Adipose tissue (tissue), 3 donors: ENCODE data around the gene NBEA. TPM values are rescaled to one million over a fixed set of nuclear protein-coding genes. Genes with fewer than 3 reads are reported as not detected.

ENCODE experiments used
- H3K27ac ChIP-seq: one replicate; pipeline ENCODE4 v1.5.1; 2013; ENCODE audit warnings: low read depth, low read length
- WGBS, 3 donors: extraction: QIAGEN DNeasy Blood & Tissue Kit; methylation state at CpG; one replicate each; pipeline ENCODE4 v1.1.7; 2013; 5-methylcytosine and 5-hydroxymethylcytosine counted together
- polyA plus RNA-seq, 3 donors: library from polyadenylated mRNA; stranded (reverse); fragments of 200-250 nt; gene quantifications; one replicate each; pipeline ENCODE4 v1.2.3, GENCODE V29; 2013
- donor health status: healthy with polysubstance abuse.
- donor health status: Bipolar disorder and iron deficiency.
- donor health status: healthy.

Gene NBEA
- polyA plus RNA-seq, 3 donors, result 1.4 to 2.2 (median 2.0) TPM

DNA sequence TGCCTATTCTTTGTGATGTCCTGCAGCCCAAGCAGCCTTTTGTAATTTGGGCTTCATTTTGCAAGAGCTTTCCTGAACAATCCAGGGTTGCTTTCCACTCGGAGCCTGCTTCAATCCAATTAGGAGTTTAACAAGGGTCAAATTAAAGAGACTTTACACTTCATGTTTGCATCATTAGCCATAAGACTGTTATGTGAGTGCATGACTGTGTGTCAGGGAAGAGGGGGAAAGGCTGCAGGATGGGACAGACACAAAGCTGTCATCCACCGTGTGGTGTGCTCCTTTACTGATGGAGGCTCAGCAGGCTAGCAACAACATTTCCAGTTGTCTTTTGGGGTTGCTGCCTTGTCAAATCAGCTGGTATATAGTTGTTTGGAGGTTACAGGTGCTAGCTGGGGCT is 558.1 kb downstream of the NBEA start:
- H3K27ac ChIP-seq, result no peak overlapping the region
- 82 to 87% (median 84%) methylated on average over 2 of the region's 2 CpGs for WGBS, 3 donors

DNA sequence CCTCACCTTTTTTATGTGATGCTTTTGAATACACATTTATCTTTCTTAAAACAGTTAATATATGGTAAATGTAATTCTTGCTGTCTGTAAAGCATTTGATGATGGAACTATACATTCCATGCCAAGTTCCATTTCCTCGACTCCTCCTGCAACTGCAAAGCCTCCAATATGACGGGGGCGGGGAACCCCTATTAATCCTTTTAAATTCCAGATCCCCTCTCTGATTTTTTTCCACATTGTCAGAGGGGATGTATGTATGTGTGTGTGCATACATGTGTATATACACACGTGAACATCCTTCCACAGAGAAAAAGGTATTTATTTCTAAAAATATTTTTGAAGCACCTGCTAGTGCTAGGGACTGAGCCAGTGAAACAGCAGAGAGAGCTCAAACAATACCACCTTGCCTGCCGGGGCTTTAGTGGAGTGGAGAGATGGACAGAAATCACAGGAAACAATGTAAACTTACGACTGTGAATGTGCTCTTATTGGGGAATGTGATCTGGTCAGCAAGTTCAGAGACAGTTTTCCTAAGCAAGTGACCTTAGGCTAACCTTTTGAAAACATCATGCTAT is 559.7 kb downstream of the NBEA start:
- H3K27ac ChIP-seq, result no peak overlapping the region
- WGBS, 3 donors, result 68 to 72% (median 72%) methylated on average over 6 of the region's 6 CpGs

DNA sequence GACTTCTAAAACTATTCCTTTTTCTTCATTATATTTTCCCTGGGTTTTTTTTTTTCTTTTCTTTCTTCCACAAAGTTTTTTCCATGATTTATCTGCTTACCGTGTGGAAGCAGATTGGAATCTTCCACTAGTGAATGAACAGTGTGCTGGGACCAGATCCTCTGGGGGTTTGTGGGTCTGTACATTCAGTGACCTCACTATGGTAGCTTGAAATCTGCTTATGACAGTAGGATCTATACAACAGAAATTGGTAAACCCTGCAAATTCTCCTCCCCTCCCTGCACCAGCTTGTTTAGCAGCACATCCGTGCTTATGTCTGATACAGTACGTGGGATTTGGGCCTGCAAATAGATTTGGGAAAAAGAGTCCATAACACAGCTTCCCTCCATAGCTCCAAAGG is 560.4 kb downstream of the NBEA start:
- no peak overlapping the region for H3K27ac ChIP-seq
- 58 to 71% (median 67%) methylated on average over 3 of the region's 3 CpGs for WGBS, 3 donors

DNA sequence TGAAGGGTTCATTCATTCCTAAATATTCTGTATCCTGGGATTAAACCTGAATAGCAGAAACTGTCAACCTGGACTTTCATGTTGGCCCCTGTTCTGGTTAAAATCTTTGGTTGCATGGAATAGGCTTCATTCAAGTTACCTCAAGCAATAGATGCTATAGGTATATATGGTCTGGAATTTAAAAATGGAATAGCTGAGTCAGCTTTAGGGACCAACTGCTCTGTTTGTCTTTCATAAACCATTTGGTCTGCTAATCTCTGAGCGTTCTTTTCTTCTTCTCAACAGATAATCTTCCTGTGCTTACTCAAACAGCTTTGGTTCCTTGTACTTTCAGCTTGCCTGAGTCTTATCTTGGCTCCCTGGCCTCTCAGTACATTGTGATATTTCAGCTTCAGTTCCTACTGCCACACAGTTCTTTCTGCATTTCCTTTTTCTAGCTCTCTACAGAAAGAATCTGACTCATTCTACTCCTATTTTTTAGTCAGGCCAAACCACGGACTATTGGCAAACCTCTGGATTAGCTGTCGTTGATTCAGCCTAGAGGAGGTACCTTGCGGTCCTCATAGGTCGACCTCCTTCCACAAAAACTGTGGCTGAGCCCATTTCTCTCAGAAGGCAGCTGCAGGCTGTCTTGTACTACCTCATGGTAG is 570.3 kb downstream of the NBEA start:
- 36 to 59% (median 39%) methylated on average over 5 of the region's 5 CpGs for WGBS, 3 donors
- H3K27ac ChIP-seq, result no peak overlapping the region

DNA sequence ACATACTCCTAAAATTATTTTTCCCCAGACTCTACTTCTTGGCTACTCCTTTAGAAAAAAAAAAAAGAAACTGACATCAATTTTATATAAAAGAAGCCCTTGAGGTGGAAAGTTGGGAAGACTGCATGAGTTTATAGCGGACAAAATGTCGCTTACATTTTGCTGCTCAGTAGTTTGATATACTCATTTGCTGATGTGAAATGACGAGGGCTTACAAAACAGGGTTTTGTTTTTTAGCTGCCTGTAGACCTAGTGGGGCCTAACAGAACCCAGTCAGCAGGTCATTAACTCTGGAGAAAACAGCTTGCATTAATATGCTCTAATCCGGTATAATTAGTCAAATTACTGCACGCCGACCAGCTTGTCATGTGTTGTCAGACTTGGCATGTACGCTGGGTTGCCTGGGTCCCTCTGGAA is 572.0 kb downstream of the NBEA start:
- H3K27ac ChIP-seq, result no peak overlapping the region
- WGBS, 3 donors, result 89 to 91% (median 90%) methylated on average over 7 of the region's 7 CpGs

DNA sequence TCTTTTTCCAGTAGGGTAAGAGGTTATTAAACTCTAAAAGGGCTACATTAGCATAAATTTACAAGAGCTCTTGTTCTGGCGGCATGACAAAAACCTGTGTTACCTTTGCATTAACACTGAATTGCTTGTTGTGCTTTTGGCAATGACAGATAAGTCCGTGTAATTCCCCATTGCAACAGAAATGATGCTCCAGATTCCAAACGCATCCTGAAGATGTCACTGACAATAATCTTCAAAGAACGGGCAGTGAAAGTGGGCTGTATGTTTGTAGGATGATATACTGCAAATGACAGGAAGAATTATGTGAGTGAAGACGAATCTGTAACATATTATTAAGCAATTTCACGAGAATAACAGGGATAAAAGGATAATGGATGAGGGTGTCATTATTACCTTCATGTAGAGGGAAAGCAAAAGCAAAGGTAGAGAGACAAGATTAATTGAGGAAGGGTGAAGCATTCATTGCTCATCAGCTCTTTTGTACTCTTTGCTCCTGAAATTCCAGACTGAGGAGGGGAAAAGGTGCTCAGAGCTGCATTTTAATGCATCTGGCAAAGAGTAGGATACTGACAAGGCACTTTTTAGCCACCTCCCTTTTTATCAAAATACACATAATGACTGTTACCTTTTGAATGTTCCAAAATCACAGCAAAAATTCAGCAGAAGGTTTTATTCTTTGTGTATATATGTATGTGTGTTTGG is 572.9 kb downstream of the NBEA start:
- WGBS, 3 donors, result 77 to 82% (median 82%) methylated on average over 6 of the region's 6 CpGs
- H3K27ac ChIP-seq, result no peak overlapping the region

DNA sequence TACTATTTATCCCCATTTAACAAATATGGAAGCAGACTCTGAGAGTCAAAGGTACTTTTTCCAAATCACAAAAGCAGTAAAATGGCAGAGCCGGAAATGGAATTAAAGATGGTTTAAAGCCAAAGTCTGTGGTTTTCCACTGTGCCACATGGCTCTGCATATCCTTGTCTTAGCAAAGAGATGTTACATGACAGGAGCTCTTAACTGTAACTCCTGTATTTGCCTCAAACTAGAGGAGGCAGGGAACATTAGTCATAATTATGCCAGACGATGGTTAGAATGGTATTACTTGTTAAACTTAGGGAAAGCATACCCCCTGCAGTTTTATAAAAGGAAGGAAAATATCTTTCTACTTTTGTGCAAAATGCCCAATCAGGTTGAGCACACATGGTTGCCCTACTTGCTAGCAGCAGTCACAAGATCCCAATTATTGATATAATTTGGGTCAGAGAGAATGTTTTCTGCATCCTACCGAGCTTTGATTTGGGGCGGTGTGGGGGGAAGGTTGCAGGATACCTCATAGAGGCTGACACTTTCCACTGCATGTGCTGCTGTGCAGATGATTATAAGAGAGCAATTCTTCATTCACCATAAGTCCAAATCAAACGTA is 576.4 kb downstream of the NBEA start:
- 88 to 93% (median 91%) methylated on average over 5 of the region's 5 CpGs for WGBS, 3 donors
- no peak overlapping the region for H3K27ac ChIP-seq

DNA sequence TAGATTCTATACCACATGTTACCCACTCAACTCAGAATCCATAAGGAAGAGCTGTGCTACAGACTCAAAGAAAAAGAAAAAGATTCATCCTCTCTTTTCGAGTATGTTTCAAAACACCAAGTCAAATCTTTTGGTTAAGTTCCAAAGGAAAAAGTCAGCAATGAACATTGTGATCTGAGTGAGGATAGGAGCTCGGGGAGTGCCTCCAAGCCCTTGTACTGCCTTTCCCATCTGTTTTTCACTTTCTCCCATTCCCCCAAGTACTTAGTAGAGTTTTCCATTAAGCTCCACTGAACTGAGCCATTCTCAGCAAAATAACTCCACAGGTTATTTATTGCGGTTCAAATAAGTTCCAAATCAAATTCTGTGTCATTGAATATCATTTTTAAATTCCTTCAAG is 582.1 kb downstream of the NBEA start:
- H3K27ac ChIP-seq, result no peak overlapping the region
- WGBS, 3 donors, result 62 to 90% (median 77%) methylated on average over 3 of the region's 3 CpGs

DNA sequence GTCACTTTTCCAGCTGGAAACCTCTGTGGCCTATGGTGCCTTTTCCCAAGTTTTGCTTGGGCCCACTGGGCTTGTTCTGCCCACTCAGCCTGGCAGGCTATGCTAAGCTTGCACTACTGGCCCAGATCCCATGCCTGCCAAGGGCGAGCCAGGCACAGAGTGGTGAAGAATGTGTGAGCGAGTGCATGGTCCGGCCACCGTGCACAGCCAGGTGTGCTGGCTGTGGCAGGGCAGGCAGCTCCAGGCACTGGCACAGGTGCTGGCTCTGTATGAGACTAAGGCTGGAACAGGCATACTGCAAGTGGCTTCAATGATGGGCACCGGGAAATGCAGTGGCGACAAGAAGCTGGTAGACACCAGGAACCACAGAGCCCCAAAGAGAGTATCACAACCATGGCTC is 584.5 kb downstream of the NBEA start:
- no peak overlapping the region for H3K27ac ChIP-seq
- 95 to 98% (median 96%) methylated on average over 6 of the region's 6 CpGs for WGBS, 3 donors

DNA sequence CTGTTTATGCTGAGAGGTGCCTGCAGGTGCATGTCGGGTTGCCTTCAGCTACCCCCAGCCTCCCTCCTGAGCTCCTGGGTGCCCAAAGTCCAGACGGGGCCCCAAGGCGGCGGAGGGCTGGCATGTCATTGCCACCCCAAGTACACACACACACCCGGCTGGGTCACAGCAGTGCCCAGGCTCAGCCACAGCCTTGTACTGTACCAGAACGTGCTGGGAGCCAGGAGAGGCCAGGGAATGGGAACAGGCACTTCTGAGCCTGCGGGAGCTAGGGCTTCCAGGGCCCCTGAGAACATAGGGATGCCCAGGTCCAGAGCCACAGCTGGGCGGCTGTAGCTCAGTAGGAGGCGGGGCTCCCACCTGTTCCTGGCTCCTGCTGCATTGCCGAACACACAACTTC is 585.4 kb downstream of the NBEA start:
- no peak overlapping the region for H3K27ac ChIP-seq
- WGBS, 3 donors, result 96 to 97% (median 97%) methylated on average over 10 of the region's 10 CpGs

DNA sequence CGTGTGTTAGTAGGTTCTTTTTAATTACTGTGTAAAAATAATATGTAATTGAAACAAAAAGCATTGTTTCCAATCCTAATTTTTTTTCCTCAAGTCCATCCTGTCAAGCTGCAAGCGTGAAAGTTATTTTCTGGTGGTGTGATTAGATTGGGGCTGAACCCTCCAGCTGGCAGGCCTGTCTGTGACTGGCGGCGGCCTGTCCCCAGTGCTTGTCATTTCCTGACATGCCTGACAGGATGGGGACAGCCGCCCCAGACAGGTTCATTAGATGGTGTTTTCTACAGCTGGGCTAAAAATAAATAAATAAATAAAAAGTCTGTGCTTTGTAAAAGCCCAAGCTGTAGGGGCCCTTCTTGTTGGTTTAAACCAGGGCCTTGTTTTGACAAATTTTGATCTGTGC is 588.1 kb downstream of the NBEA start:
- no peak overlapping the region for H3K27ac ChIP-seq
- 74 to 93% (median 76%) methylated on average over 5 of the region's 5 CpGs for WGBS, 3 donors

DNA sequence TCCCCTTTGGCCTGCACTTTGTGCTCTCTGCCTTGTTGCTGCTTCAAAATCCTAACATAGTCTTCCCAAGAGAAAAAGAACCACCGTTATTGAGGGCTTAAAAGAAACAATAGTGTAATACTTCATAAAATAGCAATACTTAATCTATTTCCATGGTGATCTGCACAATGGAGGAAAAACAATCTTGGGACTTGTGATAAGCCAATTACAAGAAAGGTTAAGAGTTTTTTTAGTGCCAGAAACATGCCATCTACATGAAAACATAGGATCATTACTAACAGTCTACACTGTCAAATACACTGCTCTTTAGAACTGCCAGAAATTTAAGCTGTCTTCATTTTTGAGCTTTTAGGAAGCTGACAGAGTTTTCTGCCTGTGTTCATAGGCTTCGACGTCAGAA is 588.5 kb downstream of the NBEA start:
- WGBS, 3 donors, result 77 to 82% (median 80%) methylated on average over 3 of the region's 3 CpGs

DNA sequence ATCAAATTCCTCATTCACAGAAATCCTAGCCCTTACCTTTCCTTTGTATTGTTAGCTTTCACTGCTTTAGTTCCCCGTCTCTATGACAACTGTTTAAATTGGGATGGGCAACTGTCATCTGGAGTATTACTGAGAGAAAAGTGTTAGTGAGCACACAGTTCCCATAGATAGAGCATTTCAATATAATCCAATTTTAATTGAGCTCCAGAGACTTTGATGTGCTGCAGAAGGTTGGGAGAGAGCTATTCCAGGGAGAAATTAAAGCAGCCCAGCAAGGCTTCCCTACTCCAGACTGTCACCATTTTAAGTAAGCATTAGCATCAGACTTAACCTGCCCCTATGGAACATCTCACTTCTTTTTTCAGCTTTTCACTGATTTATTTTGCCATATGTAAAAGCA is 589.5 kb downstream of the NBEA start:
- no peak overlapping the region for H3K27ac ChIP-seq
- WGBS, 3 donors, result 91 to 93% (median 92%) methylated on average over 1 of the region's 1 CpG

More for the DNA sequence above, 588.5 kb downstream of the NBEA start:
- no peak overlapping the region for H3K27ac ChIP-seq

DNA sequence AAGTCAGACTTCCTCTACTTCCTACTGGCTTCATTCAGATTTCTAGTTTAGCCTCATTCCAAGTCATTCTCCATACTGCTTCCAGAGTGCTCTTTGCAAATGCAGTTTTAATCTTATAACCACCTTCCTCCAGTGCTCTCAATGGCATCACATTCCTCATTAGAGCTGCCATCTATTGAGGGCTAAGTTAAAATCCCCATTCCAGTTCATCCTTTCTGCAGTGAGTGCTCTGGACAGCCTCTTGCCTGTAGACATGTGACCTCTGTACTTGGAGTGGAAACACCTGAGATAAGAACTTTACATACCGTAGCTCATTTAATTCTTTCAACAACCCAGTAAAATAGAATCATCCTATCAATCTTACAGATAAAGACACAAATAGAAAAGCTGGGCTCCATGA is 592.3 kb downstream of the NBEA start:
- 50 to 84% (median 79%) methylated on average over 1 of the region's 1 CpG for WGBS, 3 donors
- H3K27ac ChIP-seq, result no peak overlapping the region

DNA sequence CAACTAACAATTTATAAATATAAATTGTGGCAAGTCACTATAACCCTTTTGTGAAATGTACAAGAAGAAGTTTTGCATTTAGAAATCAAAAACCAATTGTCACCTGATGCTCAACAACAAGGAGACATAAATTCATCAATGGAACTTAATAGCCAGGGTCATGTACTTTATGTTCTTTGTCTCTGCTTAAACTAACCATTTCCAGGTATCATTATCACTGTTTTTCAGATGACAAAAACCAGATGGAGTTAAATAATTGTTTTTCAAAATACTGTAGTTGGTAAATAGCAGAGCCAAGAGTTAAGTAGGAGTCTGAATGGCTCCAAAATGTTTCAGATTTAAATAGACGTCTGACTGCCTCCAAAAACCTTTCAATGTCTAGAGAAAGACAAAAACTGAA is 606.7 kb downstream of the NBEA start:
- WGBS, 3 donors, result 75 to 88% (median 79%) methylated on average over 1 of the region's 1 CpG
- no peak overlapping the region for H3K27ac ChIP-seq

DNA sequence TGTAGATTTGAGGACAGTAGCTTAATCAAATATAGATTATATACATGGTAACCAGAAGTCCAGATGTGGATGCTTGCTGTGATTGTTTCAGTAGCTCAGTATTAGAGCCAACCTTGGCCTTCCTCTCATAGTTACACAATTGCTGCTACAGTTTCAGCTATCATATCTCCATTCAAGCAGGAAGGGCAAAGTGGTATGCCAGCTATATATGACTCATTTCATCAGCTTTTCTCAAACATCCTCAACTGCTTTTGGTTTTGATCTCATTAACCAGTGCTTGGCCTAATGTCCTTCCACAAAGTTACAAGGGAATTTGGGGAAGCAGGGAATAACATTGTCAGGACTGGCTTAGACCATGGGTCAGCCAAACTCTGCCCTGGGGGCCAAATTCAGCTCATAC is 607.4 kb downstream of the NBEA start:
- no peak overlapping the region for H3K27ac ChIP-seq

DNA sequence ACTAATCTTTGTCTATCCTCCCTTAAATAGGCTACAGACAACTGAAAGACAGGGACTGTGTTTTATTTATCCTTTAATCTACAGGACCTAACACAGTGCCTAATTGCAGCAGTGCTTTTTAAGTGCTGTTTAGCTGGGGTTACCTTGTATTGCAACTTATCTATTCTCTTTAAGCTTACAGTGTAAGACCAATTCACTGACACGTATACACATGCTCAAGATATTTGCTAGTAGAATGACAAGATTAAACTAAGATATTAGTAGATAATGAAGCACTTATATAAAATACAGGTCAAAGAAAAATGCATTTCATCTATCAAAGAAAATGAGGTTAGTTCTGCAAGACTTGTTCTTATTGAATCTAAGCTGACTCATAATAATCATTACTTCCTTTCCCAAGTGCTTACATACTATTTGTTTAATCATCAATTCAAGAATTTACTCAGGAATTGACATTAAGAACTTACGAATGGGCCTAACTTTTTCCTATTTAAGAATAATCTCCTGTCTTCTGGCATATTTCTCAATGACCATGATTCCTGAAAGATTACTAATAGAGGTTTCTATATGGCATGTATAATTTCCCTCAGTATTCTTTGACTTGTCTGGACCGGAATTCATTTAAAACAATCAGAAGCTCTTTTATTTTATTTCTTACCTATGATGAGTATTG is 610.2 kb downstream of the NBEA start:
- H3K27ac ChIP-seq, result no peak overlapping the region
- 73 to 79% (median 75%) methylated on average over 3 of the region's 3 CpGs for WGBS, 3 donors

DNA sequence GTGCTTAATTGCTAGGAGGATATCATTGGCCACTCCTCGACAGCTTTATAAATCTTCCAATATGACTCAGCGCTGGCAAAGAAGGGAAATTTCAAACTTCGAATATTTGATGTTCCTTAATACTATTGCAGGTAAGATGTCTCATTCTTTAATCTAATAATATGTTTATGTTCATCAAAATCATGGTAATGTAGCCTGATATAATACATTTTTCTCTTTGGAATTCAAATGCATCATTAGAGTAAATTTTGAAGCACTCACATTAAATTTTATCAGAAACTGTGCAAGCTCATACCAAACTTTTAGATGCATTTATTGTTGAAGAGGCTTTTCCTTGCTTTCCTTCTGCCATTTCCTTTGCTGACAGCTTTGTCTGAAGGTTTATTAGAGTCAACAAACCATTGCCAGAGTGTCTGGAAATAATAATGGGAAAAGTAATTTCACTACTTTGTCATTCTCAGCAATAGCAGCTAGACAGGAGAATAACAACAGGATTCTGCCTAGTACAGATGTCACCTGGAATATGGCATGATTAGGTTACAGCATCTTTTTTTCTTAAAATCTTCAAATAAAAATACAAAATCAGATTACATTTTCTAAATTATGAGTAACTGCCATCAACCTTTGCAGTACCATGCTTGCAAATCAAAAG is 613.0 kb downstream of the NBEA start:
- WGBS, 3 donors, result 71 to 87% (median 78%) methylated on average over 3 of the region's 3 CpGs
- H3K27ac ChIP-seq, result no peak overlapping the region

DNA sequence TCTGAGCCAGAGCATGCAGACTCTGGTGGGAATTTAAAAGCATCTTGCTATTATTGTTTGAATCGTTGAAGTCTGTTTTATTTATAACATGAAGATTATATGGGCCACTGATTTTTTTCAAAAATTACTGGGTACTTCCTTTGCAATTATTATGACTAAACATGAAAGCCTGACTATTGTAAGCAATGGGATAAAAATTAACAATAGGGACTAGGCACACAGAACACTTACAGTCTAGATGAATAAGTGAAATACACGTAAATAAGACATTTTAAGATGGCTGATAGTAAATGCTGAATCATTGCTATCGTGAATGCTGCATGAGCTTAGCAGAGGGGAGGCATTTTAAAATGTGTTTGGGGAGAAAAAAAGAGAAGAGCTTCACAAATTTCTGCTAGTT is 615.4 kb downstream of the NBEA start:
- WGBS, 3 donors, result 78 to 89% (median 85%) methylated on average over 3 of the region's 3 CpGs
- no peak overlapping the region for H3K27ac ChIP-seq
